GM12875 (cell line): ENCODE measurements around the gene RPL23.

ENCODE experiments used
- H3K4me3 ChIP-seq: one replicate; pipeline ENCODE4 v1.5.1; 2011; ENCODE audit warnings: low read depth, low read length, control low read depth
- TF ChIP-seq, protein P1 (sequence below): IDR thresholded peaks from 2 replicates; pipeline ENCODE4 v1.5.1; 2011; ENCODE audit warnings: low read depth, mild to moderate bottlenecking, control low read depth, inconsistent platforms, low read length, moderate library complexity, borderline replicate concordance; ENCODE audit not compliant: insufficient read depth

Gene RPL23

DNA sequence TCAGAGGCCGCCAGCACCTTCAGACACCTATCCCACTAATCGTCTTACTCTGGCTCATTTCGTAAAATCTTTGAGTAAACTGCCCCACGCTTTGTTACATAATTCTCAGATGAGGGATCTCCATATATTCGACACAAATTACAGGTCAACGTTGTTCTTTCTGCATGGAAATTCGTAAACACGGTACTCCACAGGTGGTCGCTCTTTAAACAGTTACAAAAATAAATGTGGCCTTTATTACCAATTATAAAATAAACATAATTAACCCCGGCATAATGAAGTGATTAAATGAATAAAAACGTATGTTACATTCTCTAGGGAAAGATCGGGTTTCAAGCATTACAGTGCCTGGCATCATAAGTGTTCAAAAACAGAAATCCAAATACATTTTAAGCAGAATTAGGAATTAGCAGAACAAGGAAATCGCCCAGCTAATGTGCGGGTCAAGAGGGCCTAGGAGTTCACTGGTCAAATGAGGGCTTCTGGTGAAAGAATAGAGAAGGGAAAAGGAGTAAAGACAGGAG is 53.2 kb downstream of the RPL23 start:
- H3K4me3 ChIP-seq: peak overlapping the region; percentile 80
- TF ChIP-seq, protein P1, sequence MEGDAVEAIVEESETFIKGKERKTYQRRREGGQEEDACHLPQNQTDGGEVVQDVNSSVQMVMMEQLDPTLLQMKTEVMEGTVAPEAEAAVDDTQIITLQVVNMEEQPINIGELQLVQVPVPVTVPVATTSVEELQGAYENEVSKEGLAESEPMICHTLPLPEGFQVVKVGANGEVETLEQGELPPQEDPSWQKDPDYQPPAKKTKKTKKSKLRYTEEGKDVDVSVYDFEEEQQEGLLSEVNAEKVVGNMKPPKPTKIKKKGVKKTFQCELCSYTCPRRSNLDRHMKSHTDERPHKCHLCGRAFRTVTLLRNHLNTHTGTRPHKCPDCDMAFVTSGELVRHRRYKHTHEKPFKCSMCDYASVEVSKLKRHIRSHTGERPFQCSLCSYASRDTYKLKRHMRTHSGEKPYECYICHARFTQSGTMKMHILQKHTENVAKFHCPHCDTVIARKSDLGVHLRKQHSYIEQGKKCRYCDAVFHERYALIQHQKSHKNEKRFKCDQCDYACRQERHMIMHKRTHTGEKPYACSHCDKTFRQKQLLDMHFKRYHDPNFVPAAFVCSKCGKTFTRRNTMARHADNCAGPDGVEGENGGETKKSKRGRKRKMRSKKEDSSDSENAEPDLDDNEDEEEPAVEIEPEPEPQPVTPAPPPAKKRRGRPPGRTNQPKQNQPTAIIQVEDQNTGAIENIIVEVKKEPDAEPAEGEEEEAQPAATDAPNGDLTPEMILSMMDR: no peak

DNA sequence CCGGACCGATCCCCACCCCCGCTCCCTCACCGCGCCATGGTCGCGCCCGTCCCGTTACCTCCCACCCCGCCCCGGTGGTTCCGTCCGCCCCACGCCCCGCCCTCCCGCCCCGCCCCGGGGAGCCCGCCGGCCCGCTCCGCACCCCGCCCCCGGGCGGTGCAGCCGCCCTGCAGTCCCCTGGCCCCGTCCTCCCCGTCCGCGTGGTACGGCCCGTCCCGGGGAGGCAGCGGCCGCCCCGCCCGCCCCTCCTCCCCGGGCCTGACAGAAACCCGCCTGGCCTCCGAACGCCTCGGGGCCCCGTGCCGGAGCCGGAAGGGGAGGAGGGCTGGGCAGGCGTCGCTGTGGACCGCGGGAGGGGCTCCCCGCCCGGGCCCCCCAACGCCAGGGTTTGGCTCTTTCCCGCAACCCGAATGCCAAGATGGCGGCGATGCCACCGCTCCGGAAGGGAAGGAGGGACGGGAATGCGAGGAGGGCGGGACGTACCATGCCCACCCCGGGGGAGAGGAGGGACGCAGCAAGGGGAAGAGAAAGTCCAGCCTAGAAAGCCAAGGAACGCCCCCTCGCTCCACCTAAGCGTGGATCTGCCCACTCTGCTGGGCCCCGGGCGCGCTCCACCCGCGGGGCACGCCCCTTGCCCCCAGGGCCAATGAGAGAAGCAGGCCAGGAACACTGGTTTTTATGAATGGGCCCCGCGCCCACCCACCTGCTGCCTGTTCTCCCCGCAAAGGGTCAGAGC is 53.9 kb downstream of the RPL23 start, which contains the start of gene PIP4K2B:
PIP4K2B (minus strand) TSS at position 56 of the 736 bp plus-strand sequence. CDS start 132 bp downstream, outside the sequence.
- peak within 1 kb of the TSS; percentile 80 for H3K4me3 ChIP-seq
- TF ChIP-seq, protein P1: no peak

DNA sequence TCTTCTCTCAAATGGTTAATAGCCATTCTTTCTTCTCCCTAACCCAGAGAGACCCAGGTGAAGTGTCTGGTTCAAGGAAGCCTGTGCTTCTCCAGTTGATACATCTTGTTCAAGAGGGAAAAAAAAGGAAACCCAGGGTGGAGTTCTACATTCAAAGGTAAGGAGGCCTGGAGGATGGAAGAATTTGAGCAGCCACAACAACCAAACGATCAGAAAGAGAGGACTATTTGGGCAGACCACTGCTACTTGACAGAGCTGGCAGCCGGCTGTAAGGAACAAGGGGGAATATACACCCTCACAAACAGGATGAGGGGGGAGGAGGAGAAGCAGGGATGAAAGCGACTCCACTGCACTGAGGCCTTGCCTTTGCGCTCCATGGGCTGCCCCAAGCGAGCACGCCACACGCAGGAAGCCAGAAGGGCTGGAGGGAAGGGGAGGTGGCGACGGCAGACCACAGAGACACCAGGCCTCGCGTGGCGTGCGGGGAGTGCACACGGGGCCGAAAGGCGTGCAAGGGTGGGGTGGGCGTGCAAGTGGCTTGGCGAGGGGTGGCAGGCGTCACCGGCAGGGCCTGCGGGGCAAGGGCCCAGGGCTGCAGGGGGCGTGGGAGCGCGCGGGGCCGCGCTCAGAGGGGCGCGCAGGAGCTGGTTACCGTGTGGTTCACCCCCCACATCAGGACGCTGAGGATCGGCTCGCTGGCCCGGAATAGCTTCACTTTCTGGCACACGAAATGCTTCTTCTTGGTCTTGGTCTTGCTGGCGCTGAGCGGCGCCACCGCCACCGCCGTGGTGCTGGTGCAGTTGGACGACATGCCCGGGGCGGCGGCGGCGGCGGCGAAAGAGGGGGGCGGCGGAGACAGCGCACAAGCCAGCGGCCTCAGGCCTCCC is 54.7 kb downstream of the RPL23 start:
- TF ChIP-seq, protein P1: no peak
- peak overlapping the region; percentile 80 for H3K4me3 ChIP-seq
